K562 (cell line): ENCODE results near the gene FUZ. TPM values are rescaled to one million over a fixed set of nuclear protein-coding genes. Genes with fewer than 3 reads are reported as not detected.
A peak's percentile ranks its signal among the peaks of the same experiment; 100 is the strongest.

Experiments used
- CTBP1 ChIP-seq: fragments of 450-650 bp; IDR thresholded peaks from 2 replicates; pipeline ENCODE4 v1.6.1; 2016; ENCODE audit warnings: borderline replicate concordance
- ERF ChIP-seq: fragments of 450-650 bp; formaldehyde crosslinking; IDR thresholded peaks from 2 replicates; pipeline ENCODE4 v1.4.0; 2020; ENCODE audit warnings: mild to moderate bottlenecking, mixed read lengths
- FOSL1 ChIP-seq: fragments of 200-800 bp; sonication (Bioruptor generic); conservative IDR thresholded peaks from 2 replicates; pipeline ENCODE4 v1.6.1; 2016; ENCODE audit warnings: missing genetic modification characterization, missing compliant biosample characterization
- FOXA1 ChIP-seq: fragments of 450-650 bp; IDR thresholded peaks from 2 replicates; pipeline ENCODE4 v1.6.1; 2016; ENCODE audit warnings: mild to moderate bottlenecking, borderline replicate concordance
- HDAC2 ChIP-seq: fragments of 450-650 bp; IDR thresholded peaks from 2 replicates; pipeline ENCODE4 v1.6.1; 2016; ENCODE audit warnings: mild to moderate bottlenecking
- HIVEP1 ChIP-seq: fragments of 250-450 bp; sonication (Bioruptor Pico); IDR thresholded peaks from 2 replicates; pipeline ENCODE4 v1.4.0; 2020; ENCODE audit warnings: mild to moderate bottlenecking
- NFE2 ChIP-seq: IDR thresholded peaks from 2 replicates; pipeline ENCODE4 v1.6.1; 2014; ENCODE audit warnings: antibody characterized with exemption, low read depth
- NFIX ChIP-seq: fragments of 250-450 bp; sonication (Bioruptor Pico); IDR thresholded peaks from 2 replicates; pipeline ENCODE4 v1.4.0; 2020; ENCODE audit warnings: low read depth, mild to moderate bottlenecking, moderate library complexity
- POLR2AphosphoS5 ChIP-seq: IDR thresholded peaks from 2 replicates; pipeline ENCODE4 v1.6.1; 2011; ENCODE audit warnings: mild to moderate bottlenecking, low read depth, low read length, moderate library complexity; ENCODE audit not compliant: control insufficient read depth, insufficient read depth
- PTTG1 ChIP-seq: fragments of 450-650 bp; IDR thresholded peaks from 2 replicates; pipeline ENCODE4 v1.6.1; 2016; ENCODE audit warnings: low read depth, mild to moderate bottlenecking, missing genetic modification characterization, missing compliant biosample characterization
- RBBP5 ChIP-seq: fragments of 200-600 bp; sonication (generic); IDR thresholded peaks from 2 replicates; pipeline ENCODE4 v1.6.1; 2012; ENCODE audit warnings: borderline replicate concordance, mild to moderate bottlenecking, low read length, control low read depth, inconsistent platforms; ENCODE audit not compliant: insufficient read depth, poor library complexity, severe bottlenecking
- THRB ChIP-seq: fragments of 450-650 bp; formaldehyde crosslinking; conservative IDR thresholded peaks from 2 replicates; pipeline ENCODE4 v1.4.0; 2022; ENCODE audit warnings: mild to moderate bottlenecking, missing genetic modification characterization
- ZBTB17 ChIP-seq: fragments of 450-650 bp; formaldehyde crosslinking; IDR thresholded peaks from 2 replicates; pipeline ENCODE4 v1.4.0; 2020; ENCODE audit warnings: mild to moderate bottlenecking
- ZBTB43 ChIP-seq: sonication (generic); formaldehyde crosslinking; IDR thresholded peaks from 2 replicates; pipeline ENCODE4 v1.8.0; 2023; ENCODE audit warnings: mild to moderate bottlenecking, missing genetic modification reagents
- ZNF133 ChIP-seq: fragments of 250-450 bp; sonication (Bioruptor Pico); IDR thresholded peaks from 2 replicates; pipeline ENCODE4 v1.4.0; 2020; ENCODE audit warnings: mild to moderate bottlenecking
- ZNF445 ChIP-seq: fragments of 250-450 bp; sonication (Bioruptor Pico); IDR thresholded peaks from 2 replicates; pipeline ENCODE4 v1.4.0; 2020; ENCODE audit warnings: low read depth, mild to moderate bottlenecking, moderate library complexity
- ZNF696 ChIP-seq: fragments of 250-450 bp; sonication (Bioruptor Pico); conservative IDR thresholded peaks from 2 replicates; pipeline ENCODE4 v1.4.0; 2020; ENCODE audit warnings: mild to moderate bottlenecking, moderate library complexity
- ZNF780A ChIP-seq: fragments of 250-450 bp; sonication (Bioruptor Pico); IDR thresholded peaks from 2 replicates; pipeline ENCODE4 v1.5.0; 2021; ENCODE audit warnings: mild to moderate bottlenecking
- polyA plus RNA-seq, 8 experiments: library from polyadenylated mRNA; depleted of rRNA in 4 of 8; stranded (reverse) in 5 of 8; unstranded in 3 of 8; fragments of >200 nt; fragmentation: Nextera tagmentation in 2 of 8; fragmentation: Illumina TruSeq in 1 of 8; extraction: Ambion mirVana in 2 of 8; extraction: Trizol in 1 of 8; gene quantifications; 2 replicates each; pipeline versions ENCODE4 v1.2.1 to v1.2.3, GENCODE V29; 2011 to 2014; ENCODE audit warnings: inconsistent platforms in 1 of 8, missing spikeins in 1 of 8
- total RNA-seq, 7 experiments: library from RNA; depleted of rRNA in 6 of 7; stranded (reverse); fragments of >200 nt in 6 of 7; fragmentation: Illumina TruSeq in 2 of 7; extraction: Trizol in 2 of 7; gene quantifications; 2 replicates each; pipeline versions ENCODE4 v1.2.1 to v1.2.3, GENCODE V29; 2011 to 2021; ENCODE audit warnings: low replicate concordance in 1 of 7
- TF ChIP-seq, protein P1 (sequence below): fragments of 250-450 bp; sonication (Bioruptor Pico); IDR thresholded peaks from 2 replicates; pipeline ENCODE4 v1.4.0; 2020; ENCODE audit warnings: mild to moderate bottlenecking, moderate library complexity, borderline replicate concordance

The FUZ gene
- total and polyA plus RNA-seq, 9 of the 15 experiments (the other 6 are each of a cell fraction or from before 2014, with no cell fraction given): 0.17 to 7.6 (median 3.6) TPM; not detected in 1

GRCh38 chr19:49850487-49851342 lies 37.6 kb upstream of the FUZ start, which contains the start of gene PTOV1 (continued):
- TF ChIP-seq ZNF780A (CRISPR knock-in tag) (no peak), THRB (CRISPR knock-in tag) (no peak; the same call in 1 of the 2 replicates), POLR2AphosphoS5 (peak; percentile 45), CTBP1 (peak; percentile 75), RBBP5 (peak; percentile 87), ZBTB17 (CRISPR knock-in tag) (peak; percentile 73; the same call in 1 of the 2 replicates), ZNF133 (no peak), ZBTB43 (CRISPR knock-in tag) (0 out of 2 replicates have a peak, but pooled peaks have one; percentile 47), HIVEP1 (CRISPR knock-in tag) (no peak), ZNF445 (no peak), ZNF696 (CRISPR knock-in tag) (no peak), ERF (CRISPR knock-in tag) (no peak), FOXA1 (no peak), NFIX (no peak), PTTG1 (tag) (no peak), FOSL1 (peak; percentile 82), NFE2 (no peak; the same call in 1 of the 2 replicates), HDAC2 (peak; percentile 78)
- TF ChIP-seq, protein P1, sequence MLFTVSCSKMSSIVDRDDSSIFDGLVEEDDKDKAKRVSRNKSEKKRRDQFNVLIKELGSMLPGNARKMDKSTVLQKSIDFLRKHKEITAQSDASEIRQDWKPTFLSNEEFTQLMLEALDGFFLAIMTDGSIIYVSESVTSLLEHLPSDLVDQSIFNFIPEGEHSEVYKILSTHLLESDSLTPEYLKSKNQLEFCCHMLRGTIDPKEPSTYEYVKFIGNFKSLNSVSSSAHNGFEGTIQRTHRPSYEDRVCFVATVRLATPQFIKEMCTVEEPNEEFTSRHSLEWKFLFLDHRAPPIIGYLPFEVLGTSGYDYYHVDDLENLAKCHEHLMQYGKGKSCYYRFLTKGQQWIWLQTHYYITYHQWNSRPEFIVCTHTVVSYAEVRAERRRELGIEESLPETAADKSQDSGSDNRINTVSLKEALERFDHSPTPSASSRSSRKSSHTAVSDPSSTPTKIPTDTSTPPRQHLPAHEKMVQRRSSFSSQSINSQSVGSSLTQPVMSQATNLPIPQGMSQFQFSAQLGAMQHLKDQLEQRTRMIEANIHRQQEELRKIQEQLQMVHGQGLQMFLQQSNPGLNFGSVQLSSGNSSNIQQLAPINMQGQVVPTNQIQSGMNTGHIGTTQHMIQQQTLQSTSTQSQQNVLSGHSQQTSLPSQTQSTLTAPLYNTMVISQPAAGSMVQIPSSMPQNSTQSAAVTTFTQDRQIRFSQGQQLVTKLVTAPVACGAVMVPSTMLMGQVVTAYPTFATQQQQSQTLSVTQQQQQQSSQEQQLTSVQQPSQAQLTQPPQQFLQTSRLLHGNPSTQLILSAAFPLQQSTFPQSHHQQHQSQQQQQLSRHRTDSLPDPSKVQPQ (CRISPR knock-in tag): no peak
